DMS53 (cell line): Measurements from ENCODE around the gene C2CD4A.

Experiments used
- DNase-seq: peaks from one replicate; lab custom pipeline; 2025; lab: John Stamatoyannopoulos, UW

C2CD4A gene

GRCh38 chr15:62060113-62060895 lies 6.5 kb upstream of the C2CD4A start, which contains the start of gene VPS13C:
TSS of gene VPS13C (minus strand) at chr15:62060447. CDS start at chr15:62060374, 73 bp downstream.
- DNase-seq, result peak; percentile 97

GRCh38 chr15:62060896-62061280 lies 5.9 kb upstream of the C2CD4A start:
- DNase-seq, result no peak

- no peak for DNase-seq
Observed at GRCh38 chr15:62063825-62064635, 2.7 kb upstream of the C2CD4A start.

- peak; percentile 80 for DNase-seq
Observed at GRCh38 chr15:62067448-62068044, 769 bp downstream of the C2CD4A start.

- peak; percentile 78 for DNase-seq
Observed at GRCh38 chr15:62068071-62068809, 1.5 kb downstream of the C2CD4A start.

GRCh38 chr15:62068810-62069167 lies 2.0 kb downstream of the C2CD4A start:
- DNase-seq, result peak; percentile 57

GRCh38 chr15:62069551-62069950 lies 2.8 kb downstream of the C2CD4A start:
- DNase-seq, result no peak

GRCh38 chr15:62071711-62072308 lies 5.0 kb downstream of the C2CD4A start:
- DNase-seq, result peak; percentile 67

- peak; percentile 95 for DNase-seq
Observed at GRCh38 chr15:62075595-62076277, 9.0 kb downstream of the C2CD4A start.

GRCh38 chr15:62079594-62079993 lies 12.8 kb downstream of the C2CD4A start:
- DNase-seq, result no peak

GRCh38 chr15:62083194-62084154 lies 16.7 kb downstream of the C2CD4A start:
- DNase-seq, result no peak

GRCh38 chr15:62085740-62086139 lies 19.0 kb downstream of the C2CD4A start:
- DNase-seq, result no peak

GRCh38 chr15:62087671-62088352 lies 21.0 kb downstream of the C2CD4A start:
- DNase-seq, result peak; percentile 45

- no peak for DNase-seq
Observed at GRCh38 chr15:62088353-62088693, 21.5 kb downstream of the C2CD4A start.

- peak; percentile 21 for DNase-seq
Observed at GRCh38 chr15:62089616-62090015, 22.8 kb downstream of the C2CD4A start.

GRCh38 chr15:62090988-62091387 lies 24.2 kb downstream of the C2CD4A start:
- DNase-seq, result no peak

- DNase-seq, result no peak
Observed at GRCh38 chr15:62093809-62094208, 27.0 kb downstream of the C2CD4A start.

GRCh38 chr15:62094388-62094787 lies 27.6 kb downstream of the C2CD4A start:
- DNase-seq, result no peak

GRCh38 chr15:62099094-62099601 lies 32.4 kb downstream of the C2CD4A start:
- peak; percentile 92 for DNase-seq
